A549 (cell line): Measurements from ENCODE around the gene SUMO3. TPM values are rescaled to one million over a fixed set of nuclear protein-coding genes. Genes with fewer than 3 reads are reported as not detected.

Experiments used
- ATAC-seq, 2 experiments: fragments of 200-7000 bp in 1 of 2; fragments of >200 bp in 1 of 2; cut with Nextera tagmentation in 1 of 2; cut with Tn5 transposase in 1 of 2; 3 replicates each; pipeline versions ENCODE4 v1.8.0 to v1.9.1; 2018 to 2020; ENCODE audit warnings: mild to moderate bottlenecking in 1 of 2, moderate library complexity in 1 of 2
- CTCF ChIA-PET: fragments of 300-600 bp; sonication (Branson Sonifier 250); formaldehyde crosslinking; extraction: SDS; loops from one replicate; lab custom pipeline; 2021; ENCODE audit warnings: antibody characterized with exemption, inconsistent platforms; lab: Yijun Ruan, JAX
- POLR2A ChIA-PET: fragments of 350-600 bp; formaldehyde crosslinking; extraction: SDS; loops from one replicate; lab custom pipeline; 2021; ENCODE audit warnings: antibody characterized with exemption, inconsistent platforms; lab: Yijun Ruan, JAX
- DNase-seq, 2 experiments: peaks; one replicate each; pipeline versions ENCODE4 v3.0.0 to v3.0.0-alpha.2; 2011 to 2016; ENCODE audit warnings: low read depth in 1 of 2, low spot score in 1 of 2
- FAIRE-seq: peaks from 2 replicates; lab custom pipeline; 2011; peaks lifted over from hg19 to GRCh38; lab: Jason Lieb, UNC
- H3K27ac ChIP-seq, 2 experiments: fragments of >200 bp; sonication (Bioruptor Twin); formaldehyde crosslinking; 3 replicates each; pipeline ENCODE4 v1.5.1; 2016 to 2017
- H3K4me1 ChIP-seq: fragments of >200 bp; sonication (Bioruptor Twin); formaldehyde crosslinking; 3 replicates; pipeline ENCODE4 v1.6.1; 2016
- H3K4me2 ChIP-seq: fragments of >200 bp; sonication (Bioruptor Twin); formaldehyde crosslinking; 3 replicates; pipeline ENCODE4 v1.6.1; 2016
- H3K4me3 ChIP-seq: fragments of >200 bp; sonication (Bioruptor Twin); formaldehyde crosslinking; 3 replicates; pipeline ENCODE4 v1.5.1; 2016
- H3K9me3 ChIP-seq: fragments of >200 bp; sonication (Bioruptor Twin); formaldehyde crosslinking; 3 replicates; pipeline ENCODE4 v1.6.1; 2016
- BHLHE40 ChIP-seq: IDR thresholded peaks from 2 replicates; pipeline ENCODE4 v1.6.1; 2012; ENCODE audit warnings: low read depth, low read length, inconsistent platforms
- CHD4 ChIP-seq: fragments of 200-600 bp; sonication (generic); IDR thresholded peaks from 2 replicates; pipeline ENCODE4 v1.6.1; 2016; ENCODE audit warnings: antibody characterized with exemption, mild to moderate bottlenecking, borderline replicate concordance
- EHF ChIP-seq: fragments of 250-450 bp; sonication (Bioruptor Pico); IDR thresholded peaks from 2 replicates; pipeline ENCODE4 v1.5.0; 2020; ENCODE audit warnings: mild to moderate bottlenecking
- EHMT2 ChIP-seq: fragments of 200-600 bp; sonication (generic); IDR thresholded peaks from 2 replicates; pipeline ENCODE4 v1.6.1; 2016; ENCODE audit warnings: antibody characterized with exemption, low read depth, mild to moderate bottlenecking, moderate library complexity
- EP300 ChIP-seq, 2 experiments: fragments of >200 bp; sonication (Bioruptor Twin); formaldehyde crosslinking; IDR thresholded peaks; 2 replicates in 1 of 2; 3 replicates in 1 of 2; pipeline ENCODE4 v1.6.1; 2016 to 2017
- FOSB ChIP-seq: fragments of 250-450 bp; sonication (Bioruptor Pico); IDR thresholded peaks from 2 replicates; pipeline ENCODE4 v1.5.0; 2020; ENCODE audit warnings: mild to moderate bottlenecking, moderate library complexity
- FOXS1 ChIP-seq: fragments of 250-450 bp; sonication (Bioruptor Pico); IDR thresholded peaks from 2 replicates; pipeline ENCODE4 v1.5.0; 2020; ENCODE audit warnings: mild to moderate bottlenecking, moderate library complexity
- HOXB13 ChIP-seq: fragments of 250-450 bp; sonication (Bioruptor Pico); IDR thresholded peaks from 2 replicates; pipeline ENCODE4 v1.5.0; 2020; ENCODE audit warnings: low read depth, mild to moderate bottlenecking, moderate library complexity
- HOXB5 ChIP-seq: fragments of 250-450 bp; sonication (Bioruptor Pico); IDR thresholded peaks from 2 replicates; pipeline ENCODE4 v1.5.0; 2020; ENCODE audit warnings: mild to moderate bottlenecking, moderate library complexity
- NFE2L2 ChIP-seq: fragments of 150-350 bp; conservative IDR thresholded peaks from 2 replicates; pipeline ENCODE4 v1.6.1; 2014; ENCODE audit warnings: low read length
- NPAS2 ChIP-seq: fragments of 250-450 bp; sonication (Bioruptor Pico); IDR thresholded peaks from 2 replicates; pipeline ENCODE4 v1.8.0; 2022; ENCODE audit warnings: mild to moderate bottlenecking, moderate library complexity, borderline replicate concordance
- PHF8 ChIP-seq: fragments of 200-600 bp; sonication (generic); IDR thresholded peaks from 2 replicates; pipeline ENCODE4 v1.6.1; 2016; ENCODE audit warnings: low read depth, mild to moderate bottlenecking, antibody characterized with exemption, moderate library complexity, borderline replicate concordance
- POLR2A ChIP-seq: IDR thresholded peaks from 2 replicates; pipeline ENCODE4 v1.6.1; 2012; ENCODE audit warnings: mild to moderate bottlenecking, low read length
- RARB ChIP-seq: fragments of 250-450 bp; sonication (Bioruptor Pico); IDR thresholded peaks from 2 replicates; pipeline ENCODE4 v1.8.0; 2021; ENCODE audit warnings: mild to moderate bottlenecking, moderate library complexity
- RCOR1 ChIP-seq: fragments of 150-350 bp; IDR thresholded peaks from 2 replicates; pipeline ENCODE4 v1.6.1; 2014; ENCODE audit warnings: antibody characterized with exemption, low read length, low read depth
- SMC3 ChIP-seq: fragments of >200 bp; sonication (Bioruptor Twin); formaldehyde crosslinking; IDR thresholded peaks from 3 replicates; pipeline ENCODE4 v1.6.1; 2018; ENCODE audit warnings: inconsistent platforms
- SREBF2 ChIP-seq: fragments of 450-650 bp; IDR thresholded peaks from 2 replicates; pipeline ENCODE4 v1.6.1; 2014; ENCODE audit warnings: mild to moderate bottlenecking, moderate library complexity
- TFCP2L1 ChIP-seq: fragments of 250-450 bp; sonication (Bioruptor Pico); IDR thresholded peaks from 2 replicates; pipeline ENCODE4 v1.5.0; 2021; ENCODE audit warnings: mild to moderate bottlenecking
- TP53 ChIP-seq: fragments of 250-450 bp; sonication (Bioruptor Pico); IDR thresholded peaks from 2 replicates; pipeline ENCODE4 v1.5.0; 2021; ENCODE audit warnings: mild to moderate bottlenecking, moderate library complexity
- WGBS: methylation state at CpG from one replicate; pipeline ENCODE4 v1.1.6; 2017; ENCODE audit errors: missing lambda C conversion rate; 5-methylcytosine and 5-hydroxymethylcytosine counted together
- polyA plus RNA-seq, 4 experiments: library from polyadenylated mRNA; depleted of rRNA in 3 of 4; stranded (reverse); fragments of >200 nt; fragmentation: RNase III in 1 of 4; extraction: RNeasy Plus Mini Kit Qiagen cat#74134 plus additional on column Dnase treatment in 1 of 4; gene quantifications; 2 replicates in 3 of 4; 3 replicates in 1 of 4; pipeline ENCODE4 v1.2.3, GENCODE V29; 2011 to 2017
- TF ChIP-seq, protein P1 (sequence below): fragments of 200-600 bp; sonication (generic); IDR thresholded peaks from 2 replicates; pipeline ENCODE4 v1.6.1; 2016; ENCODE audit warnings: antibody characterized with exemption, mild to moderate bottlenecking, moderate library complexity
- TF ChIP-seq, protein P2 (sequence below): fragments of 450-650 bp; IDR thresholded peaks from 2 replicates; pipeline ENCODE4 v1.6.1; 2014; ENCODE audit warnings: antibody characterized with exemption

Gene SUMO3
- polyA plus RNA-seq, 2 of the 4 experiments (the other 2 are of a cell fraction): 78.4 to 110 TPM

DNA sequence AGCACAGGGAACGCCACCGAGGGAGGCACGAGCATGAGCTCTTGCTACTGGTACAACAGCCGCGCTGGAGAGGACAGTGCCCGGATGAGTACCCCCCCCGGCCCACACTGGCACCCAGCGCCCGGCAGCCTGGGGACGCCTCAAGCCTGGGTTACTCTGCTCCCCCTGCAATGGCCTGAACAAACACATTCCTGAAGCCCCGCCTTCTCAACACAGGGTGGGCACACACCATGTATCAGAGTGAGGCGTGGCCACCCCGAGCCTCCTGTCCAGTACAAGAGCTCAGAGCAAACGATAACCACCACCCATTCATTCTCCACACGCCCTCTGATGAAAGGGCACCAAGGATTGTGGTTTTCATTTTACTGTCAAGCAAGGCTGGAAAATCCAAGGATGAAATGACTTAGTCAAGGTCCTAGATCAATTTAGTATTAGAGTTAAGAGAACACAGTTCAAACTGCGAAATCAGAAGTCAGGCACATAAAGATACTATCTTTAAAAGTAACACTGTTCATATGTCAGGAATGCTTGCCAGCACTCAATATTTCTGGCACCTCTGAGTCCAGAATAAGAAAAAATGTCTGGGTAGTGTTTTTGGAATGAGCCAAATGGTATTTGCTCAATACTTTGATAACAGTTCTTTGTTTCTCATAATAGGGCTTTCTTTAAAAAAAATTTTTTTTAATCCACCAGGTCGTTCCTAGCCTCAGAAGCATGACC lies 38.3 kb downstream of the SUMO3 start:
- Histone ChIP-seq H3K4me3 (no peak overlapping the region), H3K4me2 (no peak overlapping the region), H3K4me1 (no peaks in the 10 kb centered on the region), H3K27ac (no peak overlapping the region)
- WGBS: 93% methylated on average over 11 of the region's 17 CpGs
- DNase-seq: no peak
- FAIRE-seq: no peak
- ATAC-seq: no peak
- POLR2A ChIA-PET: no interaction called here
- CTCF ChIA-PET: interaction anchor here (0.6 to 0.9 kb wide), 2 partner anchors 14 to 271 kb away, joined by 3 to 6 read pairs; no protein-coding TSS in a partner anchor
- TF ChIP-seq RCOR1 (no peak), EHMT2 (no peak), RARB (CRISPR knock-in tag) (no peak), SREBF2 (no peak), TP53 (CRISPR knock-in tag) (no peak), HOXB5 (CRISPR knock-in tag) (no peak), PHF8 (no peak), EHF (no peak), NFE2L2 (no peak), EP300 (IDR thresholded peaks at IDR 0.05) (no peak), NPAS2 (CRISPR knock-in tag) (no peak), CHD4 (no peak), FOXS1 (CRISPR knock-in tag) (no peak), FOSB (no peak), HOXB13 (CRISPR knock-in tag) (no peak), POLR2A (no peak), BHLHE40 (no peak), TFCP2L1 (CRISPR knock-in tag) (no peak)
- TF ChIP-seq, protein P1, sequence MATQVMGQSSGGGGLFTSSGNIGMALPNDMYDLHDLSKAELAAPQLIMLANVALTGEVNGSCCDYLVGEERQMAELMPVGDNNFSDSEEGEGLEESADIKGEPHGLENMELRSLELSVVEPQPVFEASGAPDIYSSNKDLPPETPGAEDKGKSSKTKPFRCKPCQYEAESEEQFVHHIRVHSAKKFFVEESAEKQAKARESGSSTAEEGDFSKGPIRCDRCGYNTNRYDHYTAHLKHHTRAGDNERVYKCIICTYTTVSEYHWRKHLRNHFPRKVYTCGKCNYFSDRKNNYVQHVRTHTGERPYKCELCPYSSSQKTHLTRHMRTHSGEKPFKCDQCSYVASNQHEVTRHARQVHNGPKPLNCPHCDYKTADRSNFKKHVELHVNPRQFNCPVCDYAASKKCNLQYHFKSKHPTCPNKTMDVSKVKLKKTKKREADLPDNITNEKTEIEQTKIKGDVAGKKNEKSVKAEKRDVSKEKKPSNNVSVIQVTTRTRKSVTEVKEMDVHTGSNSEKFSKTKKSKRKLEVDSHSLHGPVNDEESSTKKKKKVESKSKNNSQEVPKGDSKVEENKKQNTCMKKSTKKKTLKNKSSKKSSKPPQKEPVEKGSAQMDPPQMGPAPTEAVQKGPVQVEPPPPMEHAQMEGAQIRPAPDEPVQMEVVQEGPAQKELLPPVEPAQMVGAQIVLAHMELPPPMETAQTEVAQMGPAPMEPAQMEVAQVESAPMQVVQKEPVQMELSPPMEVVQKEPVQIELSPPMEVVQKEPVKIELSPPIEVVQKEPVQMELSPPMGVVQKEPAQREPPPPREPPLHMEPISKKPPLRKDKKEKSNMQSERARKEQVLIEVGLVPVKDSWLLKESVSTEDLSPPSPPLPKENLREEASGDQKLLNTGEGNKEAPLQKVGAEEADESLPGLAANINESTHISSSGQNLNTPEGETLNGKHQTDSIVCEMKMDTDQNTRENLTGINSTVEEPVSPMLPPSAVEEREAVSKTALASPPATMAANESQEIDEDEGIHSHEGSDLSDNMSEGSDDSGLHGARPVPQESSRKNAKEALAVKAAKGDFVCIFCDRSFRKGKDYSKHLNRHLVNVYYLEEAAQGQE: no peak
- TF ChIP-seq, protein P2, sequence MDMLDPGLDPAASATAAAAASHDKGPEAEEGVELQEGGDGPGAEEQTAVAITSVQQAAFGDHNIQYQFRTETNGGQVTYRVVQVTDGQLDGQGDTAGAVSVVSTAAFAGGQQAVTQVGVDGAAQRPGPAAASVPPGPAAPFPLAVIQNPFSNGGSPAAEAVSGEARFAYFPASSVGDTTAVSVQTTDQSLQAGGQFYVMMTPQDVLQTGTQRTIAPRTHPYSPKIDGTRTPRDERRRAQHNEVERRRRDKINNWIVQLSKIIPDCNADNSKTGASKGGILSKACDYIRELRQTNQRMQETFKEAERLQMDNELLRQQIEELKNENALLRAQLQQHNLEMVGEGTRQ: no peak
- TF ChIP-seq, all 56 proteins: peak for 0
- H3K9me3 ChIP-seq: no peaks in the 10 kb centered on the region

DNA sequence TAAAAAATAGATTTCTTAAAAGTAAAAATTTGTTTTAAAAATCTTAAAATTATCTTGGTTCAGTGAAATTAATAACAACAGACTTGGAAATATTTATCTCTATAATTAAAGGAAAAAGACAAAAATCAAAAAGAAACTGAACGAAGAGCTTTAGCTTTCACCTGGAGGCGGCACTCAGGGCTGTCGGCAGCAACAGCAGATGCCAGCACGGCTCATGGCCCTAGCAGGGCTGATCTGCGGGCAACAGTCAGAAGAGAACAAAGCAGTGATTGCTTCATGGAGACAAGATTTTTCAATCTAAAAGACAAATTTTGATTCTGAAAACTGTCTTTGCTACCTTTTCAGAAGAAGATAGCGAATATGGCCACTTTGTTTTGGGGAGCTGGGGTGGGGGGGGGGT lies 38.9 kb downstream of the SUMO3 start:
- DNase-seq (no peak), ATAC-seq (no peak), FAIRE-seq (no peak)
- Histone ChIP-seq H3K9me3 (no peaks in the 10 kb centered on the region), H3K4me1 (no peaks in the 10 kb centered on the region), H3K4me3 (no peak overlapping the region), H3K27ac (no peak overlapping the region)
- WGBS: 92% methylated on average over 6 of the region's 6 CpGs
- POLR2A ChIA-PET: no interaction called here
- TF ChIP-seq HOXB5 (CRISPR knock-in tag) (no peak), SMC3 (no peak)
- TF ChIP-seq, all 56 proteins: peak for 0
- H3K4me2 ChIP-seq: no peak overlapping the region
- CTCF ChIA-PET: interaction anchor here (0.6 to 0.9 kb wide), 2 partner anchors 14 to 271 kb away, joined by 3 to 6 read pairs; no protein-coding TSS in a partner anchor
